ENCODE measurements around the gene EID3.
"Not testable (repeated sequence)": the region's sequence is repeated elsewhere in the genome, so short reads cannot be mapped to it uniquely, and the experiment has no call there.

The EID3 gene

DNA sequence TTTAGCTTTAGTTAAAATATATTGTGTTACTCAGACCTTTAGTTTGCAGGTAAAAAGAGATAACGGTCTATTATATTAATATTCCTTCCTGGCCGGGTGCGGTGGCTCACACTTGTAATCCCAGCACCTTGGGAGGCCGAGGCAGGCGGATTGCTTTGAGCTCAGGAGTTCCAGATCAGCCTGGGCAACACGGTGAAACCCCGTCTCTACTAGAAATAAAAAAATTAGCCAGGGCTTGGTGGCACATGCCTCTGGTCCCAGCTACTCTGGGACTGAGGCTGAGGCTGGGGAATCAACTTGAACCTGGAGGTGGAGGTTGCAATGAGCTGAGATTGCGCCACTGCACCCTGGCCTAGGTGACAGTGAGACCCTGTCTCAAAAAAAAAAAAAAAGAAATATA, 13.2 kb upstream of the EID3 start:
- DNase-seq, result no peak

DNA sequence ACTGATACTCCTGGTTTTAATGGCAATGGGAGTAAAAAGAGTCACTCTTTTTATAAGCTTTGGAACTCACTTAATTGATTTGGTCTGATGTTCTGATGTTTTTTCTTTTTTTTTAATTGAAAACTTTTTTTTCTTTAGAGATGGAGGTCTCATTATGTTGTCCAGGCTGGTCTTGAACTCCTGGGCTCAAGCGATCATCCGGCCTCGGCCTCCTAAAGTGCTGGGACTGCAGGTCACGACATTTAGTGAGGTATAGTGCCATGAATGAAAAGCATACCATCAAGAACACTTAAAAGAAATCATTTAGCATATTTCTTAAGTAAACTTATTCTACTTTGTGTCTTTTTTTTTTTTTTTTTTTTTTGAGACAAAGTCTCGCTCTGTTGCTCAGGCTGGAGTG, 12.7 kb upstream of the EID3 start:
- DNase-seq, result no peak

DNA sequence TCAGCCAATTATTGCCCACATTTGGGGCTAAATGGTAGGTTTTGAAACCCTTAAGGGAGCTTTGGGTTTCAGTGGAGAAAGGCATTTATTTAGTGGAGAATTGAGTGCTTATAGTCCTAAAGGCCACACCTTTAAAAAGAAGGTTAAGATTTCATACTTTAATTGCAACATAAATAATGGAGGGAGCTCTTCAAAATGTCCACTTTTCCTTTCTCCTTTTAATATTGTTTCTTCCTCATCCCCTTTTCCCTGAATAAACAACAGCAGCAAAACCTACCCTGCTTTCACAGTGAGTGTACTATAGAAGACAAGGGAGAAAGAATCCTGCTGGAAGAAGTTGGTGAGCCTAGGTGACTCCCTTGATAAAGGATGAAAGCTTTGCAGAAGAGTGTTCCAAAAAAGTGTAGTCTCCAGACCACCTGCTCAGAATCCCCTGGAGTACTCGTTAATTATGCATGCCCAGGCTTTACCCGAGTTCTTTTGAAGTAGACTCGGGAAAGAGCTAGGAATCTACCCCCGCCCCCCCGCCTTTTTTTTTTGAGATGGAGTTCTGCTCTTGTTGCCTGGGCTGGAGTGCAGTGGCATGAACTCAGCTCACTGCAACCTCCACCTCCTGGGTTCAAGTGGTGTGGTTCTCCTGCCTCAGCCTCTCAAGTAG, 11.5 kb upstream of the EID3 start:
- DNase-seq, result no peak

- no peak for DNase-seq
Observed at GRCh38 chr12:104292872-104293794, 10.4 kb upstream of the EID3 start.

DNA sequence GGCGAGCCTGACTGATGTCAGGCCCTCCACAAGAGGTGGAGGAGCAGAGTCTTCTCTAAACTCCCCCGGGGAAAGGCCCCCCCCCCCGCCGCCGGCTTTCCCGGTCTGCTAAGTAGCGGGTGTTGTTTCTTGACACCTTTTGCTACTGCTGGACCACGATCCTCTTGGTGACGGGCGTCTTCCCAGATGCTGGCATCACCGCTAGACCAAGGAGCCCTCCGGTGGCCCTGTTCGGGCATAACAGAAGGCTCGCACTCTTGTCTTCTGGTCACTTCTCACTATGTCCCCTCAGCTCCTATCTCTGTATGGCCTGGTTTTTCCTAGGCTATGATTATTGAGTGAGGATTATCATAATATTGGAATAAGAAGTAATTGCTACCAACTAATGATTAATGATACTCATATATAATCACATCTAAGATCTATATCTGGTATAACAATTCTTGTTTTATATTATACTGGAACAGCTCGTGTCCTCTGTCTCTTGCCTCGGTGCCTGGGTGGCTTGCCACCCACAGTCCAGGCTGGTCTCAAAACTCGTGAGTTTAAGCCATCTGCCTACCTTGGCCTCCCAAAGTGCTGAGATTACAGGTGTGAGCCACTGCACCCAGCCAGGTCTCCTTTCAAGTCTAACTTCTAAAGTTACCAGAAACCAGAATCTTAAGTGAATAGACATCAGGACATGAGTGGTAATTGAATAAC, 9.2 kb upstream of the EID3 start:
- not testable (repeated sequence) for DNase-seq

GRCh38 chr12:104294927-104295668, 8.4 kb upstream of the EID3 start:
- DNase-seq, result no peak

DNA sequence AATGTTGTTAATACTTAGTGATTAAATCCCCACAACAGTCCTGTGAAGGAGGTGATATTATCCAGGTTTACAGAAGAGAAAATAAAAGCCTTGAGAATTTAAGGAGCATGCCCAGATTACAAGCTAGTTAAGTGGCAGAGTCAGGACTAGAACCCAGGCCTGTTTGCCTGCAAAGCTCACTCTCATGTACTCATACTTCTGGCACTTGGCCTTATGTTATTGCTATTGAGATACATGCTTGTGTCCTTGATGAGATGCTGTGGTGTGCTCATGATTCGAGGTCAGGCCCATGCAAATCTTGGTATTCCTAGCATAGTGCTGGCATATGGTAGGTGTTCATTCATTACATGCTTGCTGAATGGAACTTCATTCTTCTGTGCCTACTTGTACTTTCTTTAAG, 7.6 kb upstream of the EID3 start:
- DNase-seq, result no peak

DNA sequence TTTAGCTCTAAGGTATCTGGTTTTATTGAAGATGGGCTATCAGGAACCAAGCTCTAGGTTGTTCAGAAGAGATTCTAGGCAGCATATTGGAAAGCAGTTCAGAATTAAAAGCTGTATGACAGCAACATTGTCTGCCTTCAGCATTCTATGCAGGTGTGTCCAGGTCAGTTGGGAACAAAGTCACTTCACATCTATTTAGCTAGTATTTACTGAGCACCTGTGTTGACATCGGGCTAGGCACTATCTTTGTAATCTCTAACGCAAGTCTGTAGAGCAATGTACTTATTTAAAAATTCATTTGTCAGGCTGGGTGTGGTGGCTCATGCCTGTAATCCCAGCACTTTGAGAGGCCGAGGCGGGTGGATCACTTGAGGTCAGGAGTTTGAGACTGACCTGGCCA, 6.8 kb upstream of the EID3 start:
- DNase-seq, result no peak

DNA sequence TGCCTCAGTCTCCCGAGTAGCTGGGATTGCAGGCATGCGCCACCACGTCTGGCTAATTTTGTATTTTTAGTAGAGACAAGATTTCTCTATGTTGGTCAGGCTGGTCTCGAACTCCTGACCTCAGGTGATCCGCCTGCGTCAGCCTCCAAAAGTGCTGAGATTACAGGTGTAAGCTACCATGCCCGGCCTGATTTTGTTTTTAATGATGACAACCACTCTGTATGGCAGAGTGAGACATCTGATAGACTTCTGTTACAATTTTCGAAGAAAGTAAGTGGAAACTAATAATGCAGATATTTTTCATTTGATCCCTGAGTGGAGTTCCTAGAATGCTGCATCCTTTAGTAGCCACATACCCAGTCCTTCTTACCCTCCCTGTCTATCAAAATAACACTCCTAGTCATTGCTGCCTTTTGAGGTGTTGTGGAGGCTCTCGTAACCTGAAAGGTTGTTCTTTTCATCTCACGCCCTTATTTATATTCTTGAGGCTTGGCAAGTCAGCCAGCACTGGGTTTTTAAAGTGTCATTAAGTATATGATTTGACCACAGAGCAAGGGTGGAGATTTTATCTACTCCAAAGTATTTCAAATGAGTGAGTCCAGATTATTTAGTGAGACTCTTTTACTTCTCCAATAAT, 5.9 kb upstream of the EID3 start:
- peak in 1 of 5 experiments; percentile 60 for DNase-seq

DNA sequence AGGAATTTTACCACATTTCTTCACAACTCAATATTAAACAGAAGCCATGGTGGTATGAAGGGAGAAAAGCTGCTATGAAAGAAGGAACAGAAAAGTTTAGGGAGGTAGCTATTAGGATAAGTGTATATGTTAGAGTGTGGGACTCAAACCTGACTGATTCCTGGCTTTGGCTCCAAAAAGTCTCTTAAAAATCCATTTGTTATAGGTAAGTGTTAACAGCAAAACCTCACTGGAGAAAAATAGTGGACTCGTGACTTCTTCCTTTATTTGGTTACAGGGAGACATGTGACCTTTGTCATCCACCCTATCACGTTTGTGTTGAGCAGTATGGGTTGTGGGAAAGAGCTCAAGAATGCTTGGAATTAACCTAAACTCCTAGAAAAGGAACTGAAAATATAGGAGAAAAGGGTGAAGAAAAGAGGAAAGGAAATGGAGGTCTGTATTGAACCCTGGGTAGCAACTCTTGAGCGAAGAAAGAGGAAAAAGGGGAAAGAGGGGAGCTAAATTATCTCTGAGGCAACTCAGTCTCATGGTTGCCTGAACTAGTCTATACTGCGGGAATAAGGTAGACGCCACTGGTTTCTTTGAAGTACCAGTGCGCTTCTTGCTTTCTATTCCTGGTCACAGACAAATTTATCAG, 3.6 kb upstream of the EID3 start:
- DNase-seq, result no peak

- no peak for DNase-seq
Observed at GRCh38 chr12:104304261-104305009, 896 bp downstream of the EID3 start.

DNA sequence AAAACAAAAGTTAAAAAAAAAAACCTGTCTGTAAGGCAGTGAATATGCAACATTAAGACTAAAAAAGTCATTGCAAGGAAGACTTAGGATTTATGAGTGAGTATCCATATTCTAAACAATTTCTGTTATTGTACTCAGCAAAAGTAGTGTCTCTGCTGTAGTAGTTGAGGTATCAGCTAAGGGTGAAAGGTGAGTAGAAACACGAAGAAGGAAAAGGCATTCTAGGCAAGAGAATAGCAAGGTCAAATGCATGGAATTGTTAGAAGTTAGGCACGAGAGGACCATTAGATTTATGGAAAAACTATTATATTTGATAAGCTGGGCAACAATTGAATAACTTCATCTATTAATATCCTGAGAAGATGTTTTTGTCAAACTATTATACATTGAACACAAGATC, 1.8 kb downstream of the EID3 start:
- no peak for DNase-seq

- DNase-seq, result no peak
Observed at GRCh38 chr12:104306376-104306775, 2.8 kb downstream of the EID3 start.

DNA sequence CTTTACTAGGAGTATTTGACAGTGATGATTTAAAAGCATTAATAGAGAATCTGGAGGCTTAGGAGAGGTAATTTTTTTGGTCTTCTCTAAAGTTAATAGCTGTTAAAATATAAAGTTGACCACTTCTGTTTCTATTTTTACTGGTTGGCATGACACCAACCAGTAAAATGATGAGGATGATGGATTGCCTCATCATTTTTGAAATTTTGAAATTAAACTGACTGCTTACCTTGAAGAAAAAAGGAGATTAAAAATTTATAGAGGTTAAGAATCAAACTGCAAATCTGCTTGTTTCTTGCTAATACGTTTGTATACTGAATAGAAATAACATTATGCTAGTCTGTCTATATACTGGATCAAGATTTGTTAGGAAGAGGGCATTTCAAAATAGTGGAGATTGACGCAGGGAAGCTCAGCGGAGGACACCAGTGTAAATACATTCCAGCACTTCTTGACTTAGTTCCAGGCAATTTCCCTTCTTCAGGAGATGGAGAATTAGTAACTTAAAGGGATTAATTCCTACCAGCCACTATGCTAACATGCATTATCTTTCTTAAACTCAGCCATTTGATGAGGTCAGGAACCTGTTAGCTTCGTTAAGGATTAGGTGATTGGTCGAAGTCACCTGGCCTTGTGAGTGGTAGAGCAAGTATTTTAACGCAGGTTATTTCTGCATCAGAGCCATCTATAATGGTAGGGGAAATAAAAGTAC, 3.6 kb downstream of the EID3 start:
- DNase-seq, result no peak

DNA sequence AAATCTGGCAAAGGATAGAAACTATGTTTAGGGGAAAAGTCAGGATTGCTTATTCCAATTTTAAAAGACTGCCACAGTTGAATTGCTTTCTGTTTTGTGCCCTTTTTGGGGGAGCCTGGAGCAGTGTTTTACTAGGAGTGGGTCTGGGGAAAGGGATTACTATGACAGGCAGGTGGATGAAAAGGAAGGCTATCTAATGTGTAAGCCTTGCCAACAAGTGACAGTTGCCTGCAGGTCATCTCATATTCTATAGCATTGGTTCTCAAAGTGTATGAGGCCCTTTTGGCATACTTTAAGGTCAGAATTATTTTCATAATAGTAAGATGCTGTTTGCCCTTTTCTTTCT, 4.1 kb downstream of the EID3 start:
- no peak for DNase-seq

DNA sequence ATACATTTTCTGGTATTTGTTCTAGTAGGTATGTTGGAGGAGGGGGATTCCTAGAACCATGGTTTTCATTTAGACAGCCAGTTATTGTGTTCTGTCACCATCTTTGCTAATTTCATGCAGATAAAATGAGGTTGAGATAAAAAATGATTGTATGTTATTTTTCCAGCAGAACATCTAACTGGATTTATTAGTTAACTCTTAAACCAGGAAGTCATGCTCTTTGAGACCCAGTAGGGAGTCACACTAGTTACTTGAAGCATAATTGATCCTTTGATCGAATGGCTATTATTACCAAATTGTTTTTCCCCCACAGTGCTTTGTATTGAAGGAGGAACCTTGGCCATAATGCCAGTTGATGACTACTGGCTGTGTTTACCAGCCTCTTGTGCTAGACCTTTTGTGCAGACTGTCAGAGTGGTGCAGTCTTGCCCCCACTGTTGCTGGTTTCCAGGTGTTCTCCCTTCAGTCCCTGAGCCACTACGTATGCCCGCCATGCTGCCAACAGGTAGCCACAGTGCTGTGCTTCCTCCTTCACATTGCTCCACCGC, 6.0 kb downstream of the EID3 start:
- no peak for DNase-seq

GRCh38 chr12:104310751-104311633, 7.5 kb downstream of the EID3 start:
- DNase-seq, result no peak

DNA sequence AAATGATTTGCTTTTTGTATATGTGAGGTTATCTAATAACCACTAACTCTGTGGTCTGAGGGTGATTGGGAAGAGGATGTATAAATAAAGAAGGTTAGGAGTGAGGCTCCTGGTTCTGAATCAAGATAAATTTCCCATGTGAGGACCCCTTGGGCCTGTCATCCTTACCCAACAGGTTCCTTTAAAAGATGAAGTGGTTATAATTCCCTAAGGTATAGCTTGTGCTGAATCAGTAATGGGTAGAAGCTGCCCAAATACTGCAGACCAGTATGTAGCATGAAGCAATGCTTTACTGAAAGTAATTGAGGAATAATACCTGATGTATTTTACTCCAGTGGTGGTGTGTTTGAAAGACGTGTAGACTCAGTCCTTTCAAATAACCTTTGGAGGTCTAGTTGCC, 8.7 kb downstream of the EID3 start:
- no peak for DNase-seq

- no peak for DNase-seq
Observed at GRCh38 chr12:104312654-104313053, 9.1 kb downstream of the EID3 start.
